ENCODE results near the gene CALY. TPM values are rescaled to one million over a fixed set of nuclear protein-coding genes. Genes with fewer than 3 reads are reported as not detected.
A peak's percentile ranks its signal among the peaks of the same experiment; 100 is the strongest.

CALY gene
- total RNA-seq, 1 donor from 2014 or later: 3.5 TPM

DNA sequence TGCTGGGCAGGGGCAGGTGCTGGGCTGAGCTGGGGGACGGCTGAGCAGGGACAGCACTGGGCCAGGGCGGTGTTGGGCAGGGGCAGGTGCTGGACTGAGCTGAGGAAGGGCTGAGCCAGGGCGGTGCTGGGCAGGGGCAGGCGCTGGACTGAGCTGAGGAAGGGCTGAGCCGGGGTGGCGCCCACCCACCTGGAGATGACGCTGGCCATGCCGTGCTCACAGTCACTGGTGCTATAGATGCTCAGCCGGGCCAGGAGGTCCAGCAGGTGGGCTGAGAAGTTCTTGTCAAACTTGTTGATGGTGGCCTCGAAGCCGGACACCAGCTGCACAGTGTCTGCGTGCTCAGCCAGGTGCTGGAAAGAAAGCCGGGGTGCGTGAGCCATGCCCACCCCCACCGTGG lies 55.6 kb downstream of the CALY start:
- TF ChIP-seq, protein P1, sequence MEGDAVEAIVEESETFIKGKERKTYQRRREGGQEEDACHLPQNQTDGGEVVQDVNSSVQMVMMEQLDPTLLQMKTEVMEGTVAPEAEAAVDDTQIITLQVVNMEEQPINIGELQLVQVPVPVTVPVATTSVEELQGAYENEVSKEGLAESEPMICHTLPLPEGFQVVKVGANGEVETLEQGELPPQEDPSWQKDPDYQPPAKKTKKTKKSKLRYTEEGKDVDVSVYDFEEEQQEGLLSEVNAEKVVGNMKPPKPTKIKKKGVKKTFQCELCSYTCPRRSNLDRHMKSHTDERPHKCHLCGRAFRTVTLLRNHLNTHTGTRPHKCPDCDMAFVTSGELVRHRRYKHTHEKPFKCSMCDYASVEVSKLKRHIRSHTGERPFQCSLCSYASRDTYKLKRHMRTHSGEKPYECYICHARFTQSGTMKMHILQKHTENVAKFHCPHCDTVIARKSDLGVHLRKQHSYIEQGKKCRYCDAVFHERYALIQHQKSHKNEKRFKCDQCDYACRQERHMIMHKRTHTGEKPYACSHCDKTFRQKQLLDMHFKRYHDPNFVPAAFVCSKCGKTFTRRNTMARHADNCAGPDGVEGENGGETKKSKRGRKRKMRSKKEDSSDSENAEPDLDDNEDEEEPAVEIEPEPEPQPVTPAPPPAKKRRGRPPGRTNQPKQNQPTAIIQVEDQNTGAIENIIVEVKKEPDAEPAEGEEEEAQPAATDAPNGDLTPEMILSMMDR (IDR thresholded peaks at IDR 0.05): no peak
- H3K4me1 Mint-ChIP-seq (ENCODE audit: unreplicated experiment): peaks cover 17% of the 10 kb centered on the region
- H3K27me3 Mint-ChIP-seq (ENCODE audit: unreplicated experiment): no peaks in the 10 kb centered on the region
- H3K36me3 Mint-ChIP-seq (ENCODE audit: unreplicated experiment): peaks cover 33% of the 10 kb centered on the region
- no peak overlapping the region for H3K4me3 Mint-ChIP-seq (ENCODE audit: unreplicated experiment)
- H3K27ac Mint-ChIP-seq (ENCODE audit: unreplicated experiment): no peak overlapping the region
- no peak for DNase-seq (ENCODE audit: extremely low spot score, unreplicated experiment)
- no peaks in the 10 kb centered on the region for H3K9me3 Mint-ChIP-seq (ENCODE audit: unreplicated experiment)

DNA sequence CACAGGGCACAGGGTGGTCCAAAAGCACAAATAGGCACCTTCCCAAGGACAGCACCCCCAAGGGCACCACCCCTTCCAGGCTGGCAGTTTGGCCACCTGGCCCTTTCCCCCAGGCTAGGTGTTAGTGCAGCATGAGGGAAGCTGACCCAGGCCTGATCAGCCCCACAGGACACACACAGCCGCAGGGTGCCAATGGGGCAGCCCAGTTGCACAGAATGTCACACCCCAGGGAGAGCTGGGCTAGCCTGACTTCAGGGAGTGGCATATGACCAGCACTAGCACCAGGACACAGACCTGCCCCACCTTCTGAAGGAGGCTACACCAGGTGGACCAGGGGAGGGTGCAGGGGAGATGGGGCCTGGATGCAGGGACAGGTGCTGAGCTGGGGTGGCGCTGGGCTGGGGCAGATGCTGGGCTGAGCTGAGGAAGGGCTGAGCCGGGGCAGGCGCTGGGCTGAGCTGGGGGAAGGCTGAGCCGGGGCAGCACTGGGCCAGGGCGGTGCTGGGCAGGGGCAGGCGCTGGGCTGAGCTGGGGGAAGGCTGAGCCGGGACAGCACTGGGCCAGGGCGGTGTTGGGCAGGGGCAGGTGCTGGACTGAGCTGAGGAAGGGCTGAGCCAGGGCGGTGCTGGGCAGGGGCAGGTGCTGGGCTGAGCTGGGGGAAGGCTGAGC lies 56.2 kb downstream of the CALY start:
- Mint-ChIP-seq H3K9me3 (ENCODE audit: unreplicated experiment) (no peaks in the 10 kb centered on the region), H3K36me3 (ENCODE audit: unreplicated experiment) (peaks cover 28% of the 10 kb centered on the region), H3K27me3 (ENCODE audit: unreplicated experiment) (no peaks in the 10 kb centered on the region), H3K4me1 (ENCODE audit: unreplicated experiment) (peaks cover 17% of the 10 kb centered on the region), H3K27ac (ENCODE audit: unreplicated experiment) (no peak overlapping the region), H3K4me3 (ENCODE audit: unreplicated experiment) (no peak overlapping the region)
- DNase-seq (ENCODE audit: extremely low spot score, unreplicated experiment): no peak
- TF ChIP-seq, protein P1 (IDR thresholded peaks at IDR 0.05): no peak

DNA sequence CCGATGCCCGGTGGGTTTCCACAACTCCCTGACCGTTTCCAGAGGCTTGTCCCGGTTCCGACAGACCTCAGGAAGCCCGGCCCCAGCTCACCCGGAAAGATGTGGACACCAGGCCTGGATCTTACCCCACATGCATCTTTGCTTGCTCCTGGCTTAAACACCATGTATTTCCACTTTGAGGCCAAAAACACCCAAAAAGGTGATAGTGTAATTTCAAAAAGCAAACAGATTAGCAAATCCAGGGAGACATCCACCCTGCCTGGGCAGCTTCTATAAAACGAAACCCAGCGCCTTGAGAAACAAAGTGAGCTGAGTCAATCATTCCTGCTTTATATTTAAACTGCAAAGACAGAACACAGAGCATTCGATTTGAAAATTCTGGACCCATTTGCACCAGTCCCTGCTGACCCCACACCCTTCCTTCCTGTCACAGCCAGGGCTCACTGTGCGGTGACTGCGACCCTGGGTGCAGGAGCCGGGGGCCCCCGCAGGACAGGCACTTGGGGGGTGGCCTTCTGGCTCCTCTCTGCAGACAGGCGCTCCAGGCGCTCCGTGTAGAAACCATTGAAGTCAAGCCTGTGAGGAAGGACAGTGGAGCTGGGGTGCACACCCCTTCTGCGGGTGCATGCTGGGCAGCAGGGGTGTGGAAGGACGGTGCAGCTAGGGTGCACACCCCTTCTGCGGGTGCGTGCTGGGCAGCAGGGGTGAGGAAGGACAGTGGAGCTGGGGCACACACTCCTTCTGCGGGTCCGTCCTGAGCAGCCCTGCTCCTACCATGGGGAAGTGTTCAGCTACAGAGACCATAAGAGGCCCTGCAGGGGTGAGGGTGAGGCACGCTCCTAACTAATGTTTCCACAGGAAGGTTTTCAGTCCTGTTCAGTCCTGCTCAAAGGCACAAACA lies 57.1 kb downstream of the CALY start:
- no peak overlapping the region for H3K4me3 Mint-ChIP-seq (ENCODE audit: unreplicated experiment)
- H3K27ac Mint-ChIP-seq (ENCODE audit: unreplicated experiment): no peak overlapping the region
- DNase-seq (ENCODE audit: extremely low spot score, unreplicated experiment): no peak
- H3K27me3 Mint-ChIP-seq (ENCODE audit: unreplicated experiment): no peaks in the 10 kb centered on the region
- TF ChIP-seq, protein P1 (IDR thresholded peaks at IDR 0.05): no peak
- H3K36me3 Mint-ChIP-seq (ENCODE audit: unreplicated experiment): peaks cover 20% of the 10 kb centered on the region
- H3K9me3 Mint-ChIP-seq (ENCODE audit: unreplicated experiment): no peaks in the 10 kb centered on the region
- peaks cover 17% of the 10 kb centered on the region for H3K4me1 Mint-ChIP-seq (ENCODE audit: unreplicated experiment)

DNA sequence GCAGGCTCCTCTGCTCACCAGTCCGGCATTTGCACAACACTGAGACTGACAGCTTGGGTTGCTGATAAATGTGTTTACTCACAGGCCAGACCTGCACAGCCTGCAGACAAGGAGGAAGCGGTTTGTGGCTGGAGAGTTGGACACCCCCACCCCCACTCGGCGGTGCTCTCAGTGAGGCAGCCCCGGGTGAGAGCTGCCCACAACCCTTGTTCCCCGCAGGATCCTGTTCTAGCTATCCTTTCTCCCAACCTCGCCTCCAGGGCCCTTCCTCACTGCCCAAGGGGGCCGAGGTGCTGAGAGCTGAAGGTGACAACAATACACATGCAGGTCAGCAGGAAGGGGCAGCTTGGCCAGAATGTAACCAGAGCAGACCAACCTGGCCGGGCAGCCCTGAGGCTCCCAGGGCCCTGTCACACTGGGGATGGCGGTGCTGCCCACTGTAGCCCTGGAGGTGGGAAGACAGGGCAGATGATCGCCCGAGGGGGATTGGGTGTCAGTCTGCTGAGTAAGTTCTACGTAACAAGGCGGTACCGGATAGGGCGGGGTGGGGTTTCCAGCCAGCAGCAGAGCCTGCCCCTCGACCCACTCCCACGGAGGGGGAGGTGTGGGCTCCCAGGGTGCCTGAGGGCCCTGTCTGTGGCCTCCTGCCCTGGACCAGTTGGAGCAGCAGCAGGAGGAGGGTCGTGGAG lies 58.0 kb downstream of the CALY start:
- TF ChIP-seq, protein P1 (IDR thresholded peaks at IDR 0.05): no peak
- Mint-ChIP-seq H3K9me3 (ENCODE audit: unreplicated experiment) (no peaks in the 10 kb centered on the region), H3K4me3 (ENCODE audit: unreplicated experiment) (no peak overlapping the region), H3K27ac (ENCODE audit: unreplicated experiment) (peak overlapping the region; percentile 34), H3K36me3 (ENCODE audit: unreplicated experiment) (peaks cover 14% of the 10 kb centered on the region), H3K27me3 (ENCODE audit: unreplicated experiment) (no peaks in the 10 kb centered on the region), H3K4me1 (ENCODE audit: unreplicated experiment) (peaks cover 17% of the 10 kb centered on the region)
- DNase-seq (ENCODE audit: extremely low spot score, unreplicated experiment): no peak

Data from osteocyte (in vitro differentiated cells).